ENCODE measurements around the gene NTSR2. TPM values are rescaled to one million over a fixed set of nuclear protein-coding genes. Genes with fewer than 3 reads are reported as not detected.

The NTSR2 gene
- total RNA-seq, 4 donors from 2014 or later: not detected

- peak in 1 of 2 donors; percentile 15 for DNase-seq (ENCODE audit: low spot score in 2 of 2)
- no peaks in the 10 kb centered on the region for H3K27me3 ChIP-seq
- H3K27ac ChIP-seq: no peak overlapping the region
- TF ChIP-seq CTCF (IDR thresholded peaks at IDR 0.05): no peak
- no peak for TF ChIP-seq POLR2A (IDR thresholded peaks at IDR 0.05)
- no peak for TF ChIP-seq POLR2AphosphoS5 (IDR thresholded peaks at IDR 0.05)
- TF ChIP-seq EP300 (IDR thresholded peaks at IDR 0.05): no peak
- no peak overlapping the region for H3K4me3 ChIP-seq
- no peaks in the 10 kb centered on the region for H3K9me3 ChIP-seq
- WGBS: 86% methylated on average over 4 of the region's 4 CpGs
- no peaks in the 10 kb centered on the region for H3K36me3 ChIP-seq
- H3K4me1 ChIP-seq: peaks cover 2% of the 10 kb centered on the region
Observed at GRCh38 chr2:11705063-11705462, 35.1 kb upstream of the NTSR2 start.

DNA sequence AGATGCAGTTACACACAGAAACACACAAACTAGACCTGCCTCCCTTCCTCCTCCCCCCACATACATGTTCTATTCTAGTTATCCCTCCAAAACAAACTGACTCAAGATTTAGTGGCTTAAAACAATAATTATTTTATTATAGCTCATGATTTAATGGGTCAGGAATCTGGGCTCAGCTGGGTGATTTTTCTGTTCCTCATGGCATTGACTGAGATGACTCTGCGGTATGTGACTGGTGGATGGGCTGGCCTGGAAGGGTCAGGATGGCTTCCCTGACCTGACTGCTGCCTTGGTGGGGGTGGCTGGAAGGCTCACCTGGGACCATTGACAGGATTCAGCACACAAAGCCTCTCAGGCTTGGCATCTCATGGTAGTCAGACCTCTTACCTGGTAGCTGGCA, 33.7 kb upstream of the NTSR2 start:
- no peak for DNase-seq (ENCODE audit: low spot score in 2 of 2)
- Histone ChIP-seq H3K4me3 (no peak overlapping the region), H3K4me1 (peaks cover 1% of the 10 kb centered on the region), H3K9me3 (no peaks in the 10 kb centered on the region), H3K36me3 (no peaks in the 10 kb centered on the region), H3K27ac (no peak overlapping the region), H3K27me3 (no peaks in the 10 kb centered on the region)
- TF ChIP-seq POLR2A (IDR thresholded peaks at IDR 0.05) (no peak), POLR2AphosphoS5 (IDR thresholded peaks at IDR 0.05) (no peak), EP300 (IDR thresholded peaks at IDR 0.05) (no peak), CTCF (IDR thresholded peaks at IDR 0.05) (no peak)
- WGBS: 71% methylated on average over 1 of the region's 1 CpG

DNA sequence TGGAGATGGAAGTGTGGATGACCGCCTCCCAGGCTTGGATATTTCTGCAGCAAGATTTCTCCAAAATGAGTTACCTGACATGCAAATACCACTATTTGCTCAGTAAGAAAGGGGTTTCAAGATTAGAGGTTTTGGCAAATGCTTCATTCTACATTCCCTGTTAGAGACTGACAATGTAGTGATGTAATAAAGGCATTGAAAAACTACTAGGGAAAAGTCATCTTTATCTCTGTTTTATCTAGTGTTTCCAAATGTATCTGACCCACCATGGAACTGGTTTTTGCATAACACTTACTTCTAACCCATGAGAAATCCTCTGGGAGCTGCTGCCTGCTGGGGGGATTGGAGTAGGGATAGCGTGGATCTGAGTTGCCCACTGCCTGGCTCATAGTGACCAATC, 33.0 kb upstream of the NTSR2 start:
- Histone ChIP-seq H3K36me3 (no peaks in the 10 kb centered on the region), H3K27ac (no peak overlapping the region), H3K4me1 (peaks cover 7% of the 10 kb centered on the region), H3K4me3 (no peak overlapping the region), H3K27me3 (no peaks in the 10 kb centered on the region), H3K9me3 (no peaks in the 10 kb centered on the region)
- 97% methylated on average over 2 of the region's 2 CpGs for WGBS
- no peak for DNase-seq (ENCODE audit: low spot score in 2 of 2)
- TF ChIP-seq EP300 (IDR thresholded peaks at IDR 0.05) (no peak), POLR2AphosphoS5 (IDR thresholded peaks at IDR 0.05) (no peak), POLR2A (IDR thresholded peaks at IDR 0.05) (no peak), CTCF (IDR thresholded peaks at IDR 0.05) (no peak)

- no peak for DNase-seq (ENCODE audit: low spot score in 2 of 2)
- Histone ChIP-seq H3K27ac (no peak overlapping the region), H3K4me1 (peaks cover 18% of the 10 kb centered on the region)
Observed at GRCh38 chr2:11701751-11702301, 31.8 kb upstream of the NTSR2 start.

GRCh38 chr2:11701206-11701605, 31.2 kb upstream of the NTSR2 start:
- TF ChIP-seq CTCF (IDR thresholded peaks at IDR 0.05): no peak
- TF ChIP-seq POLR2A (IDR thresholded peaks at IDR 0.05): no peak
- H3K27ac ChIP-seq: no peak overlapping the region
- peaks cover 21% of the 10 kb centered on the region for H3K4me1 ChIP-seq
- DNase-seq (ENCODE audit: low spot score in 2 of 2): no peak
- no peaks in the 10 kb centered on the region for H3K36me3 ChIP-seq
- no peaks in the 10 kb centered on the region for H3K27me3 ChIP-seq
- WGBS: 82% methylated on average over 5 of the region's 5 CpGs
- H3K4me3 ChIP-seq: no peak overlapping the region
- no peaks in the 10 kb centered on the region for H3K9me3 ChIP-seq

More at GRCh38 chr2:11701751-11702301, 31.8 kb upstream of the NTSR2 start:
- H3K36me3 ChIP-seq: no peaks in the 10 kb centered on the region
- no peak overlapping the region for H3K4me3 ChIP-seq
- TF ChIP-seq POLR2A (IDR thresholded peaks at IDR 0.05): no peak
- no peak for TF ChIP-seq EP300 (IDR thresholded peaks at IDR 0.05)
- no peak for TF ChIP-seq POLR2AphosphoS5 (IDR thresholded peaks at IDR 0.05)
- no peak for TF ChIP-seq CTCF (IDR thresholded peaks at IDR 0.05)
- 73% methylated on average over 14 of the region's 14 CpGs for WGBS
- no peaks in the 10 kb centered on the region for H3K27me3 ChIP-seq
- no peaks in the 10 kb centered on the region for H3K9me3 ChIP-seq

Measured in suprapubic skin (tissue), 4 donors.